BE2C (cell line): ENCODE results near the gene GPR39.

ENCODE experiments used
- DNase-seq: peaks from one replicate; pipeline ENCODE4 v3.0.0-alpha.2; 2020
- H3K27me3 ChIP-seq: fragments of 250-450 bp; sonication (Bioruptor Pico); 2 replicates; pipeline ENCODE4 v1.5.1; 2020; ENCODE audit warnings: mild to moderate bottlenecking
- H3K36me3 ChIP-seq: fragments of 250-450 bp; sonication (Bioruptor Pico); 2 replicates; pipeline ENCODE4 v1.5.1; 2020; ENCODE audit warnings: mild to moderate bottlenecking
- H3K4me1 ChIP-seq: fragments of 250-450 bp; sonication (Bioruptor Pico); 2 replicates; pipeline ENCODE4 v1.5.1; 2020
- H3K4me3 ChIP-seq: 2 replicates; pipeline ENCODE4 v1.5.1; 2011; ENCODE audit warnings: low read depth, low read length
- H3K9me3 ChIP-seq: fragments of 250-450 bp; sonication (Bioruptor Pico); 2 replicates; pipeline ENCODE4 v1.5.1; 2020
- CTCF ChIP-seq: IDR thresholded peaks from 2 replicates; pipeline ENCODE4 v1.5.1; 2012; ENCODE audit warnings: mild to moderate bottlenecking, low read depth, low read length

Gene GPR39

GRCh38 chr2:132403146-132403545 lies 13.5 kb upstream of the GPR39 start:
- Histone ChIP-seq H3K9me3 (no peaks in the 10 kb centered on the region), H3K36me3 (no peaks in the 10 kb centered on the region), H3K4me1 (no peaks in the 10 kb centered on the region), H3K4me3 (no peak overlapping the region), H3K27me3 (no peaks in the 10 kb centered on the region)
- no peak for DNase-seq
- TF ChIP-seq CTCF = no peak

DNA sequence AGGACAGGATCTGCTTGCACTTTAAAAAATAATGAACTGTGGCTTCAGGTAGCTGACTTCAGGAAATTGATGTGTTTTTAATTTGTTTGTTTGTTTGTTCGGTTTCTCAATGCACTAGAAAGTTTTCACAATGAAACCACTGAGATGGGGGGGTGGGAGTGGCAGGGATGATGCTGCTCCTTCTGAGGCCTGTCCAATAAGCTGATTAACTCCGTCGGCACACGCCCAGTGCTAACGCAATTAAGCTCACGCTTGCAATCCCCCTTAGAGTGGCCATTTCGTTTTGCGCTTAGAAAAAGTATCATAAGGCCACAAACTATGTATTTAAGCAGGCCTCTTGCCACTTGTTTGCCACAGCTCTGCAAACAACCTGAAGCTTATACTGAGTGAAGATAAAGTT lies 12.5 kb upstream of the GPR39 start:
- no peaks in the 10 kb centered on the region for H3K9me3 ChIP-seq
- no peaks in the 10 kb centered on the region for H3K4me1 ChIP-seq
- no peak for TF ChIP-seq CTCF

DNA sequence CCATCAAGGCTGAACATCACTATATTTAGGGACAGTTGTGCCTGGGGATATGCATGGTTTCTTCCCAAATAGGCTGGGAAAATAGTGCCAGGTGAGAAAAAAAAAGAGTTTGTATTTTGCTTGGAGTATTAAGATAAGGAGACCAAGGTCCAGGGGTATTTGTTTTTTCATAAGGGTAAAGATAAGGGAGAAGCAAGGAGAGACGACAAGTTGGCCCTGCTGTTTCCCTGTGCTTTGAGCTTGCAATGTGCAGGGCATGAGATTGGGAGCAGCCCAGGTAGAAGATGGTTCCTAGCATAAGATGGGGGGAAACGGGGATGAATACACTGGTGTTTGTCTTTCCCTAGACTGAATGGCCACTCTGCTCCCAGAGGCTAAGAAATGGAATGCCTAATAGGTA lies 8.8 kb upstream of the GPR39 start:
- no peaks in the 10 kb centered on the region for H3K27me3 ChIP-seq
- DNase-seq = no peak
- no peak for TF ChIP-seq CTCF
- no peaks in the 10 kb centered on the region for H3K4me1 ChIP-seq
- no peaks in the 10 kb centered on the region for H3K36me3 ChIP-seq
- H3K9me3 ChIP-seq = no peaks in the 10 kb centered on the region
- H3K4me3 ChIP-seq = no peak overlapping the region

More for the DNA sequence above, 12.5 kb upstream of the GPR39 start:
- no peaks in the 10 kb centered on the region for H3K36me3 ChIP-seq
- DNase-seq = no peak
- no peak overlapping the region for H3K4me3 ChIP-seq
- no peaks in the 10 kb centered on the region for H3K27me3 ChIP-seq

DNA sequence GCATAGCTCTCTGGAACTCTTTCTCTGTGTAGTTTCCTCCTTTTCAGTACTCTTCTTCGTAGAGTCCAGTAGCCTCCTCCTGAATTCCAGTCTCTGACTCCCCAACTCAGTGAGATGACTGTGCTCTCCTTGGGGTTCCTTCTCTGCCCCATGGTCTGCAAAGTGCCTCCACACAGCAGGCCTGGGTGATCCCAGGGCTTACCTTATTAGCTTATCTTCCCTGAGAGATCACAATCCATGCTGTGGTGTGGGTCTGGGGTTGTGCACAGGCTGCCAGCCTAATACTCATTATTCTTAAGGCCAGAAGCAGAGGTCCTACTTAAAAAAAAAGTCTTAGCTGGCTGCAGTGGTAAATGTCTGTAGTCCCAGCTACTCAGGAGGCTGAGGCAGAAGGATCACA lies 4.6 kb upstream of the GPR39 start:
- H3K4me1 ChIP-seq = no peaks in the 10 kb centered on the region
- no peaks in the 10 kb centered on the region for H3K9me3 ChIP-seq
- no peak for DNase-seq
- TF ChIP-seq CTCF = no peak
- H3K27me3 ChIP-seq = no peaks in the 10 kb centered on the region
- H3K4me3 ChIP-seq = no peak overlapping the region
- H3K36me3 ChIP-seq = no peaks in the 10 kb centered on the region

GRCh38 chr2:132414081-132414480 lies 2.5 kb upstream of the GPR39 start:
- no peaks in the 10 kb centered on the region for H3K4me1 ChIP-seq
- H3K36me3 ChIP-seq = no peaks in the 10 kb centered on the region
- H3K4me3 ChIP-seq = no peak overlapping the region
- no peak for TF ChIP-seq CTCF
- no peaks in the 10 kb centered on the region for H3K27me3 ChIP-seq
- H3K9me3 ChIP-seq = no peaks in the 10 kb centered on the region
- DNase-seq = no peak

DNA sequence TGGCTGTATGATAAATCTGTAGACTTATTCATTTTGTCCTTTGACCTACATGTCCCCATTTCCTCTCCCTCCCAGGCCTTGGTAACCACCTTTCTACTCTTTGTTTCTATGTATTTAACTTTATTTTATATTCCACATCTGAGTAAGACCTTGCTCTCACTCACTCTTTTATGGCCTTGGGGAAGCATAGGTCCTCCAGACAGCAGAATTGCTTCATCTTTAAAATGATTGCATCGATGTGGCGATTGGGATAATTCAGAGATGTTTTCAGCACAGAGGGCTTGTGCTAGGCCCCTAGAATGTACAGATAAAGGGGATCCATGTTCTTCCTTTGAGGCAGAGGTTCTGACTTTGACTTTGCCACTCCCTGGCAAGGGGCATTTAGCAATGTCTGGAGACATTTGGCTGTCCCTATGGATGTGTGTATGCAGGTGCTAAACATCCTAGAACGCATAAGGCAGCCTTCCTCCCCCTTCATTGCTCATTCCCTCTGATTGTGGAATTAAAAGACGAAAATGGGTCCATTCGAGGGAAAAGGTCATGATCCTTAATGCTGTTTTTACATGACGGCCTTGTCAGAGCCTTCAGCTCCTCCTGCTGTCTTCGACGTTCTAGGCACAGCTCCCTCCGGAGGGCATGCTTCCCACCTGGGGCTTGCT lies 1.2 kb upstream of the GPR39 start:
- peak overlapping the region; percentile 38 for H3K4me3 ChIP-seq

More for the DNA sequence above, 1.2 kb upstream of the GPR39 start:
- TF ChIP-seq CTCF = no peak
- no peaks in the 10 kb centered on the region for H3K9me3 ChIP-seq
- H3K36me3 ChIP-seq = no peaks in the 10 kb centered on the region
- DNase-seq = no peak
- no peaks in the 10 kb centered on the region for H3K4me1 ChIP-seq
- H3K27me3 ChIP-seq = no peaks in the 10 kb centered on the region
